HG03095 (cell line): ENCODE measurements around the gene PLXDC2.
"Not testable (repeated sequence)": the region's sequence is repeated elsewhere in the genome, so short reads cannot be mapped to it uniquely, and the experiment has no call there.

Experiments used
- ATAC-seq: cut with Tn5 transposase; IDR thresholded peaks from one replicate; pipeline ENCODE4 v1.9.1; 2021; ENCODE audit warnings: moderate library complexity; ENCODE audit not compliant: unreplicated experiment

The PLXDC2 gene

DNA sequence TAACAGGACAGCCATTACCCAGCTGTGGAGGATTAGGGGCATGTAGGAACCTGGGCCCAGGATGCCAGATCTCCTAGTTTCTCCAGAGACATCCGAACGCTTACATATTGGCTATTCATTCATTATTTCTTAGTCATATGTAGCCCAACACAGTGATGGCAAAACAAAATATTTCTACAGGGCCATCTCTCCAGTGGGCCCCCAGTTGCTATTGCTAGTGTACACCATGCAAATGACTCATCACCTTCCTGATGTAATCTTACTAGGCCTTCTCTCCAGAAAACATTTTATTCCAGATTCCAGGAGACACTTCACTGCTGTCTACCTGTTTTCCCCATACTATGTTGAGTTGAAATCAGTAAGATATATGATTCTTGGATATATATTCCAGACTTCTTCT, 201.7 kb downstream of the PLXDC2 start:
- no peak for ATAC-seq

- ATAC-seq = no peak
These were observed 204.4 kb downstream of the PLXDC2 start for GRCh38 chr10:20020677-20021076.

GRCh38 chr10:20029523-20029922, 213.3 kb downstream of the PLXDC2 start:
- ATAC-seq = no peak

- no peak for ATAC-seq
These were observed 217.2 kb downstream of the PLXDC2 start for GRCh38 chr10:20033476-20033875.

DNA sequence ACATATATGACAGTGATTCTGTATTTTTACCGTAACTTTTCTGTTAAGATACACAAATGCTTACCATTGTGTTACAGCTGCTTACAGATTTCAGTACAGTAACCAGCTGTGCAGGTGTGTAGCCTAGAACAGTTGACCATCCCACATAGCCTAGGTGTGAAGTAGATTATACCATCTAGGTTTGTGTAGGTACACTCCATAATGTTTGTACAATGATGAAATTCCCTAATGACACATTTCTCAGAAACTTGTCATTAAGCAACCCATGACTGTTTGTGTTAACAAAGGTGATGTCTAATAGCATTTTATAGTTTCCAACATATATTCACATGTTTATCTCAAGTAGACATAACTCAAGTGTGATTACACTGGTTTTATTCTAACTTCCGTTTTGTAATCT, 218.5 kb downstream of the PLXDC2 start:
- ATAC-seq = no peak

DNA sequence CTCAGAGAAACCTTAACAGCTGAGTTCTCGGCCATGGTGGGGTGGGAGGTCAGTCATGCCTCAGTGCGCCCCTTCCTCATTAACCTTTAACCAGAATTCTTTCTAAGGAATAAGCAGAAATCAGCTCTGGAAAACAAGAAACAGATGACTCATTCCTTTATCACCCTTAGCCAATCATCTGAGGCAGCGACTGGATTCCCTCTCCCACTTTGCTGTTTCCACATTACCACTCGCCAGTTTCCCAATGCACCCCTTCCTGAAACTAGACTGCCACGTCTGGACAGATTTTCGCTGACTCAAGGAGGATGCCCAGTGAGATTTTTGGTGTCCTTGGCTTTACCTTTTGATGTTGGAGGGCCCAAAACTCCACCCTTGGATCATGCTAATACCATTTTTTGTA, 223.8 kb downstream of the PLXDC2 start:
- ATAC-seq = no peak

GRCh38 chr10:20041931-20042330, 225.7 kb downstream of the PLXDC2 start:
- ATAC-seq = no peak

DNA sequence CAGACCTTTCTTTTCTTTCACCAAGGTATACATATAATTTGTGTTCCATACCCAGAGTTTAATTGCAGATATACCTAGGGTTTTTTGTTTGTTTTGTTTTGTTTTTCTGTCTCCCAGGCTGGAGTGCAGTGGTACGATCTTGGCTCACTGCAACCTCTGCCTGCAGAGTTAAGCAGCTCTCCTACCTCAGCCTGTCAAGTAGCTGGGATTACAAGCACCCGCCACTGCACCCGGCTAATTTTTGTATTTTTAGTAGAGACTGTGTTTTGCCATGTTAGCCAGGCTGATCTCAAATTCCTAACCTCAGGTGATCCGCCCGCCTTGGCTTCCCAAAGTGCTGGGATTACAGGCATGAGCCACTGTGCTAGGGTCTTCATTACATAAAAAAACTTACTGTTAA, 228.9 kb downstream of the PLXDC2 start:
- ATAC-seq = not testable (repeated sequence)

GRCh38 chr10:20048161-20048560, 231.9 kb downstream of the PLXDC2 start:
- no peak for ATAC-seq

GRCh38 chr10:20058135-20058534, 241.9 kb downstream of the PLXDC2 start:
- no peak for ATAC-seq

DNA sequence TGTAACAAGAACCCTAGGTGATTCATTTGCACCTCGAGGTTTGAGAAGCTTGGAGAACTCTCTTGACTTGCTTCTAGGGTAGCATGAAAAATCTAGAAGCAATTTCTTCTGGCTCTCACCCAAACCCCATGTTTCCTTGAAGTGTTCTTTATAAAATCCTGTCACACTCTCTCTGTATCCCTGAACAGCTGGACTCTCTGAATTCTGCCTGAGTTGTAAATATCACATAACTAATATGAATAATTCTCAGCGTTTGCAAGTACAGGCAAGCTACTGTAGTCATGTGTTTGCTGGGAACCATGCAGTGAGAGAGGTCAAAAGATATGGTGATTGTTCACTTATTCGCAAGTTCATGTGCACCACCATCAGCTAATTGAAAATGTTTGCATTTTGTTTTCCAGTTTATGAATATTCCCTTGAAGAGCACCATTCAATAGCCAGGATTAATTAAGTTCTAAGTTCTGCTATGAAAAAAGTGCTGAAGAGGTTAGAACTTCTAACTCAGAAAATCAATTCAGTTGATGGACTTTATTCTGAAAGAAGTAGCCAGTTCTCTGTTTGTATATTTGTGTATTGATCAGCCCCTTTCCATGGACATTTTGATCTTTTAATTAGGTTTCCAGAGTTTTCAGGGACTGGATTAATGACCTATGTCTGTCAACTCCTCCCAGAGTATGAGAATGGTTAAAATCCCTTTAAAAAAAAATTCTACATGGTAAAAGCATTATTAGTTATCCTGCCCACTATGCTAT, 243.0 kb downstream of the PLXDC2 start:
- no peak for ATAC-seq

- no peak for ATAC-seq
These were observed 249.6 kb downstream of the PLXDC2 start for GRCh38 chr10:20065814-20066213.

DNA sequence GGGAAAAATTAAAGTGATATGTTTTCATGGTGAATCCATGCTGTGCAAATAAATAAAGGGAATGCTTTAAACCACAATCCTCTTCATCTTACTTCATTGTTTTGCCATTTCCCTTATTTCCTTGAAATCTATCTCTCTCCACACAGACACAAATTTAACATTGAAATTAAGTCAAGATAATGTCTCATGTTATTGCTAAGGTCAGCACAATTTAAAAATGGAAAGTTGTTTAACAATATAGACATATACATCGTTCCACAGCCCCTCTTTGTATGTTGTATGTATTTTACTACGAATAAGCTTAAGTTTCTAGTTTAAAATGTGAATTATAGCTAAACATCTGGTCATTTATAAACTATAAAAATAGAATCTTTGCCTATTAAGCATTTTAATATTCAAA, 256.9 kb downstream of the PLXDC2 start:
- no peak for ATAC-seq

DNA sequence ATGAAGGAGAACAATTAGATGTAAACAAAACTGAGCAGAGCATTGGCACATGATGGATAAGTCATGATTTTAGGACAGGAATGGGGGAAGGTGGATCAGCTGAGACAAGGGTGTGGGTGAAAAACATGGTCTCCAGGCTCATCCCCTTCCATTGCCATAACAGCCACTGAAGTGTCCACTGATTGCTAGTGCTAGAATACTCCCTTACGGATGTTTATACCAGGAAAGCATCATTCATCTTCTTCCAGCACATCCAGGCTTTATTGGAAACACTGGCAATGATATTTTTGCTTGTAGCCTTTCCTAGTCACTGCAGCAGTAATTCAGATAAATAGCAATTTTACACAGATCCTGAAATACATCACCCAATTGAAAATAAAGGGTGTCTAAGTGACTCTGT, 259.5 kb downstream of the PLXDC2 start:
- ATAC-seq = no peak

GRCh38 chr10:20084451-20084850, 268.2 kb downstream of the PLXDC2 start:
- no peak for ATAC-seq

- no peak for ATAC-seq
These were observed 268.9 kb downstream of the PLXDC2 start for GRCh38 chr10:20085115-20085514.

GRCh38 chr10:20087353-20087752, 271.1 kb downstream of the PLXDC2 start:
- ATAC-seq = no peak

DNA sequence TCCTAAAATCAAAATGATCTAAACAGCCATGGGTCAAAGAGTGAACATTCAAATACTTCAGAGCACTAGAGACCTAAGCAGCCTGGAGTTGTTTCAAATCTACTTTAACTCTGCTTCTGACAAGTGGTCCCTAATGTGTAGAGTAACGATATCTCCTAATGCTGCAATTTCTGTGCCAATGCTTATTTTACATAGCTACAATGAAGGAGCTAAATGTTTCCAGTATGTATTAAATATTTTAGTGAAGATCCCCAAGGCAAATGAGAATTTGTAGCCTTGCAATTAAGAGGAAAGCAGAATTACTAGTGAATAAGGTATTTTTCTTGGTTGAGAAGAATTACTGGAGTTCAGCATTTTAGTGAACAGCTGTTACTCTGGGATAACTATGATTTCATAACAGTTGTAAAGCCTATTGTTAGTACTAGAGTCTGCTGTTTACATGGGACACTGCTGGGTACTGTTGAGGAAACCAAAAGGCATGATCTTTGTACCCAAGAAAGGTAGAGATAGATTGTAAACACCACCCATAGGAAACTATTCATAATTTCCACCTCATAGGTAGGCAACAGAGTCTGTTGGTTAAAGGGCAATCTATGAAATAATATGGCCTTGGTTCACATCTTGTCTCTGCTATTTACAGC, 271.9 kb downstream of the PLXDC2 start:
- ATAC-seq = no peak

DNA sequence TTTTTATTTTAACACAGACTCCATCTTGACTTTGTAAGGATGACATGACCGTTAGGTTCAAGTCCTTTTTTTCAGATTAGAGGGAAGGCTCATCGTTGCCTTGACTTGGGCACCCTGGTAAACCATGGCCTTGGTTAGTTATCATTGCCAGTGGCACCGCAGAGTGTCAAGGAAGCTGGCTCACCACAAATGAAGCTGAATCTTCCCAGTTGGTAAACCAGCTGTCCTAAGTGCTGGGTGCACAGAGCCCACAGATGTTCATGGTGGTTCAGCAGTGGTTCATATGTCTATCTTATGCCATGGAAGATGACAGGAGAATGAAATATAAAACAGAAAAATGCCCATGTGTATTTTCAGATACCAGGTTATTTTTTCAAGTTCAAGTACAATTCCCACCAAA, 273.6 kb downstream of the PLXDC2 start:
- no peak for ATAC-seq

DNA sequence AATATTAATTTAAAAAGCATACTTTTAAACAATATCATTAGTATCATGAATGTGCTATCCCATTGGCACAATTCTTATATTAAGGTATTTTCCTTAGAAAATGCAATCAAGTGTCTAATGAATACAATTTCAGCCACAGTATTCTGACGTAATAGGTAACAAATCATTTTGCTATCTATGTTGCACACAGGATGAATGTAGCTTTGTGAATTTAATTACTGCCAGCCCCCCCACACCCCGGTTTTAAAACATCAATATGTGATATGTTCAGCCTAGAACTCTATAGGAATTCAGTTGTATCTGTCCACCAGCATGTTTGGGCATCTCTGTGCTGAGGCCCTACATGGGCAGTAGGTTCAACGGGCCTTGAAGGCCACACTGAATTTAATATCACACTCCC, 274.6 kb downstream of the PLXDC2 start:
- no peak for ATAC-seq

GRCh38 chr10:20091698-20092097, 275.5 kb downstream of the PLXDC2 start:
- no peak for ATAC-seq

GRCh38 chr10:20093600-20093999, 277.4 kb downstream of the PLXDC2 start:
- ATAC-seq = no peak
